Neural progenitor cell (in vitro differentiated cells): ENCODE data around the gene TIGD3. TPM values are rescaled to one million over a fixed set of nuclear protein-coding genes. Genes with fewer than 3 reads are reported as not detected.
"Not testable (repeated sequence)": the region's sequence is repeated elsewhere in the genome, so short reads cannot be mapped to it uniquely, and the experiment has no call there.

Source experiments
- DNase-seq: peaks from one replicate; pipeline ENCODE4 v3.0.0-alpha.2; 2016; ENCODE audit warnings: low spot score
- H2AFZ ChIP-seq: fragments of 200-600 bp; sonication (generic); replicated peaks from 2 replicates; pipeline ENCODE4 v1.6.1; 2016; ENCODE audit warnings: antibody characterized with exemption
- H3F3A ChIP-seq: fragments of 200-600 bp; sonication (generic); 2 replicates; pipeline ENCODE4 v1.6.1; 2016; ENCODE audit warnings: antibody characterized with exemption, low read depth
- H3K27ac ChIP-seq: fragments of 200-600 bp; sonication (generic); 2 replicates; pipeline ENCODE4 v1.5.1; 2016; ENCODE audit warnings: mild to moderate bottlenecking
- H3K27me3 ChIP-seq: fragments of 200-600 bp; sonication (generic); 2 replicates; pipeline ENCODE4 v1.6.1; 2016; ENCODE audit warnings: mild to moderate bottlenecking, moderate library complexity
- H3K36me3 ChIP-seq: fragments of 200-600 bp; sonication (generic); 2 replicates; pipeline ENCODE4 v1.5.1; 2016
- H3K4me1 ChIP-seq: fragments of 200-600 bp; sonication (generic); 2 replicates; pipeline ENCODE4 v1.6.1; 2016; ENCODE audit warnings: mixed run types
- H3K4me2 ChIP-seq: fragments of 200-600 bp; sonication (generic); 2 replicates; pipeline ENCODE4 v1.6.1; 2016
- H3K4me3 ChIP-seq: fragments of 200-600 bp; sonication (generic); 2 replicates; pipeline ENCODE4 v1.5.1; 2016
- H3K79me2 ChIP-seq: fragments of 200-600 bp; sonication (generic); 2 replicates; pipeline ENCODE4 v1.6.1; 2016; ENCODE audit warnings: low read depth
- H3K9ac ChIP-seq: fragments of 200-600 bp; sonication (generic); 2 replicates; pipeline ENCODE4 v1.6.1; 2016
- H3K9me3 ChIP-seq: fragments of 200-600 bp; sonication (generic); 2 replicates; pipeline ENCODE4 v1.5.1; 2016; ENCODE audit warnings: low read depth
- H4K20me1 ChIP-seq: fragments of 200-600 bp; sonication (generic); 2 replicates; pipeline ENCODE4 v1.6.1; 2016; ENCODE audit warnings: low read depth
- H3K27ac Mint-ChIP-seq: 3 replicates; pipeline ENCODE4 v1.8.0; 2021; ENCODE audit warnings: mixed read lengths
- H3K27me3 Mint-ChIP-seq: 2 replicates; pipeline ENCODE4 v1.8.0; 2022; ENCODE audit warnings: low read depth, mild to moderate bottlenecking, inconsistent platforms, moderate library complexity, mixed read lengths; ENCODE audit not compliant: insufficient read depth
- H3K36me3 Mint-ChIP-seq: 3 replicates; pipeline ENCODE4 v1.8.0; 2021; ENCODE audit warnings: mixed read lengths
- H3K4me1 Mint-ChIP-seq: 3 replicates; pipeline ENCODE4 v1.8.0; 2021; ENCODE audit warnings: mixed read lengths
- H3K4me3 Mint-ChIP-seq: 3 replicates; pipeline ENCODE4 v1.8.0; 2021; ENCODE audit warnings: mild to moderate bottlenecking, moderate library complexity, mixed read lengths
- H3K9me3 Mint-ChIP-seq: 3 replicates; pipeline ENCODE4 v1.8.0; 2020; ENCODE audit warnings: mixed read lengths
- EZH2 ChIP-seq: fragments of 200-600 bp; sonication (generic); IDR thresholded peaks from 2 replicates; pipeline ENCODE4 v1.6.1; 2017; ENCODE audit warnings: antibody characterized with exemption, mild to moderate bottlenecking, moderate library complexity
- EZH2phosphoT487 ChIP-seq: fragments of 200-600 bp; sonication (generic); IDR thresholded peaks from 2 replicates; pipeline ENCODE4 v1.6.1; 2017; ENCODE audit warnings: antibody characterized with exemption
- total RNA-seq: library from RNA; depleted of rRNA; stranded (reverse); fragments of >200 nt; gene quantifications from 2 replicates; pipeline ENCODE4 v1.2.3, GENCODE V29; 2015; ENCODE audit warnings: low replicate concordance
- TF ChIP-seq, protein P1 (sequence below): fragments of 200-600 bp; sonication (generic); IDR thresholded peaks from 2 replicates; pipeline ENCODE4 v1.5.1; 2017; ENCODE audit warnings: antibody characterized with exemption, mild to moderate bottlenecking

The TIGD3 gene
- total RNA-seq, 1 donor from 2014 or later = 2.5 TPM

DNA sequence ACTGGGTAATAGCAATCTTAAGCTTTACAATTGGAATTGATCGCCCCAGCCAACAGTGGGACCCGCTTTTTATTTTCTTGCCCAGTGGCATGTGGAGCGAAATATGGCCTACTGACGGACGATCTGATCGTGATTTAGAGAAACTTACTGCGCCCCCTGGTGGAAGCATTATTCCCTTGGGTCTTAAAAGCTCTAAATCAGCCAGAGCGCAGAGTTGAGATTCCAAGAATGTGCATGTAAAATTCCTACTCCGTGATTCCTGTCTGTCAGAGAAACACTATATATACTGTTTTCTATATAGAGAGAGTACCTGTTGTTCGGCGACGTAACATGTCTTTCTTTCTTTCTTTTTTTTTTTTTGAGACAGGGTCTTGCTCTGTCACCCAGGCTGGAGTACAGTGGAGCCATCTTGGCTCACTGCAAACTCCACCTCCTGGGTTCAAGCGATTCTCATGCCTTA, 24.6 kb upstream of the TIGD3 start:
- Histone ChIP-seq H3K27me3 (peaks cover 7% of the 10 kb centered on the region), H3K9me3 (no peaks in the 10 kb centered on the region), H3K36me3 (no peaks in the 10 kb centered on the region), H3K4me2 (no peak overlapping the region), H3K9ac (no peak overlapping the region), H3K27ac (no peak overlapping the region), H2AFZ (no peak overlapping the region), H3F3A (peaks cover 22% of the 10 kb centered on the region), H3K79me2 (peaks cover 16% of the 10 kb centered on the region), H3K4me1 (no peaks in the 10 kb centered on the region), H4K20me1 (peaks cover 7% of the 10 kb centered on the region), H3K4me3 (no peak overlapping the region)
- H3K4me3 Mint-ChIP-seq = peak overlapping the region; percentile 10
- no peaks in the 10 kb centered on the region for H3K36me3 Mint-ChIP-seq
- peak; percentile 97 for DNase-seq
- TF ChIP-seq EZH2 (no peak), EZH2phosphoT487 (no peak)
- TF ChIP-seq, protein P1, sequence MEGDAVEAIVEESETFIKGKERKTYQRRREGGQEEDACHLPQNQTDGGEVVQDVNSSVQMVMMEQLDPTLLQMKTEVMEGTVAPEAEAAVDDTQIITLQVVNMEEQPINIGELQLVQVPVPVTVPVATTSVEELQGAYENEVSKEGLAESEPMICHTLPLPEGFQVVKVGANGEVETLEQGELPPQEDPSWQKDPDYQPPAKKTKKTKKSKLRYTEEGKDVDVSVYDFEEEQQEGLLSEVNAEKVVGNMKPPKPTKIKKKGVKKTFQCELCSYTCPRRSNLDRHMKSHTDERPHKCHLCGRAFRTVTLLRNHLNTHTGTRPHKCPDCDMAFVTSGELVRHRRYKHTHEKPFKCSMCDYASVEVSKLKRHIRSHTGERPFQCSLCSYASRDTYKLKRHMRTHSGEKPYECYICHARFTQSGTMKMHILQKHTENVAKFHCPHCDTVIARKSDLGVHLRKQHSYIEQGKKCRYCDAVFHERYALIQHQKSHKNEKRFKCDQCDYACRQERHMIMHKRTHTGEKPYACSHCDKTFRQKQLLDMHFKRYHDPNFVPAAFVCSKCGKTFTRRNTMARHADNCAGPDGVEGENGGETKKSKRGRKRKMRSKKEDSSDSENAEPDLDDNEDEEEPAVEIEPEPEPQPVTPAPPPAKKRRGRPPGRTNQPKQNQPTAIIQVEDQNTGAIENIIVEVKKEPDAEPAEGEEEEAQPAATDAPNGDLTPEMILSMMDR = peak; percentile 82
- peaks cover 12% of the 10 kb centered on the region for H3K4me1 Mint-ChIP-seq
- no peaks in the 10 kb centered on the region for H3K9me3 Mint-ChIP-seq
- H3K27ac Mint-ChIP-seq = no peak overlapping the region
- peaks cover 5% of the 10 kb centered on the region for H3K27me3 Mint-ChIP-seq

GRCh38 chr11:65330544-65330943, 24.0 kb upstream of the TIGD3 start:
- peaks cover 28% of the 10 kb centered on the region for H3F3A ChIP-seq
- H3K9me3 ChIP-seq = no peaks in the 10 kb centered on the region
- no peak overlapping the region for H3K9ac ChIP-seq
- no peak for DNase-seq
- no peaks in the 10 kb centered on the region for H3K9me3 Mint-ChIP-seq
- peaks cover 17% of the 10 kb centered on the region for H3K4me1 Mint-ChIP-seq
- peaks cover 4% of the 10 kb centered on the region for H3K4me1 ChIP-seq
- peaks cover 11% of the 10 kb centered on the region for H4K20me1 ChIP-seq
- H3K36me3 Mint-ChIP-seq = no peaks in the 10 kb centered on the region
- H2AFZ ChIP-seq = no peak overlapping the region
- peak overlapping the region; percentile 55 for H3K4me3 Mint-ChIP-seq
- H3K27me3 ChIP-seq = peaks cover 7% of the 10 kb centered on the region
- no peak overlapping the region for H3K4me2 ChIP-seq
- H3K27ac Mint-ChIP-seq = no peak overlapping the region
- no peaks in the 10 kb centered on the region for H3K36me3 ChIP-seq
- H3K4me3 ChIP-seq = no peak overlapping the region
- peaks cover 21% of the 10 kb centered on the region for H3K79me2 ChIP-seq
- no peak for TF ChIP-seq EZH2phosphoT487
- TF ChIP-seq, protein P1 = no peak
- TF ChIP-seq EZH2 = no peak
- peaks cover 5% of the 10 kb centered on the region for H3K27me3 Mint-ChIP-seq
- no peak overlapping the region for H3K27ac ChIP-seq

DNA sequence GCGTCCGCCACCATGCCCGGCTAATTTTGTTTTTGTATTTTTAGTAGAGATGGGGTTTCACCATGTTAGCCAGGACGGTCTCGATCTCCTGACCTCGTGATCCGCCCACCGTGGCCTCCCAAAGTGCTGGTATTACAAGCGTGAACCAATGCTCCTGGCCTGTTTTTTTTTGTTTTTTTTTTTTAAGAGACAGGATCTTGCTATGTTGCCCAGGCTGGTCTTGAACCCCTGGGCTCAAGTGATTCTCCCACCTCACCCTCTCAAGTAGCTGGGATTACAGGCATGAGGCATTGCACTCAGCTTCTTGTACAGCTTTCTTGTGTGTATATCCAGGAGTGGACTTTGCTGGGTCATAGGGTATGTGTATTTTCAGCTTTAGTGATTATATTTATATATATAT, 22.0 kb upstream of the TIGD3 start:
- H3K4me1 Mint-ChIP-seq = peaks cover 20% of the 10 kb centered on the region

DNA sequence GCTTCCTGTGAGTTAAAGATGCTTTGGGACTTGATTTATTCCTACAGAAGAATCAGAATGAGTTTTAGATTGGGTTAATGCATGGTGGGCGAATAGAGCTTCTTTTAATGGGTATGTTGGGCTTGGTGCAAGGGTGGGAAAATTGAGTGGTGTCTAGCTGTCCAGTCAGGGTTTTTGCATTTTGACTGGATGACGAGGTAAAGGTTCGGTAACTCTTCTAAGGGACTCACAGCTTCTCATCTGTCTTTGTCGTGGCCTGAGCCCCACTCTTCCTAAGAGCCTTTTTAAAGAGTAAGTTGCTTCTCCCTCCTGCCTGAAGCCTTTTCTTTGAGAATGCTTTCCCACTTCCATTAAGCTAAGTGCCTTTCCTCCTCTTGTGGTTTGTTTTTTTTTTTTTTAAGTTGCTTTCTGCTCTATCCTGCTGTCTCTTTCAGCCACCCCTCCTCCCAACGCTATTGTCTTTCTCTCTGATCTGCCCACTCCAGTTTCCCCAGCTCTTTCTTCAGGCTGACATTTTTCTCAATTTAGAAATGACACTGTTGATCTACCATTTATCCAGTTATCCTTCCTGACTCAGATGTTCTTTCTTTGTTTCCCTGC, 19.8 kb upstream of the TIGD3 start:
- Histone ChIP-seq H3K4me3 (peak overlapping the region; percentile 74), H3K36me3 (no peaks in the 10 kb centered on the region), H4K20me1 (peaks cover 50% of the 10 kb centered on the region), H3K4me1 (peaks cover 5% of the 10 kb centered on the region), H2AFZ (no peak overlapping the region), H3K4me2 (peak overlapping the region; percentile 85), H3K27ac (peak overlapping the region; percentile 18), H3F3A (peaks cover 25% of the 10 kb centered on the region), H3K79me2 (peaks cover 64% of the 10 kb centered on the region), H3K27me3 (peaks cover under 1% of the 10 kb centered on the region), H3K9me3 (no peaks in the 10 kb centered on the region), H3K9ac (peak overlapping the region; percentile 63)
- Mint-ChIP-seq H3K9me3 (no peaks in the 10 kb centered on the region), H3K4me3 (peak overlapping the region; percentile 93), H3K27ac (peak overlapping the region; percentile 40), H3K36me3 (peaks cover 4% of the 10 kb centered on the region), H3K27me3 (peaks cover 6% of the 10 kb centered on the region), H3K4me1 (peaks cover 22% of the 10 kb centered on the region)
- peak; percentile 26 for DNase-seq
- no peak for TF ChIP-seq EZH2phosphoT487
- TF ChIP-seq, protein P1 = no peak
- no peak for TF ChIP-seq EZH2

More for the DNA sequence above, 22.0 kb upstream of the TIGD3 start:
- Histone ChIP-seq H3F3A (peaks cover 28% of the 10 kb centered on the region), H3K79me2 (peaks cover 42% of the 10 kb centered on the region), H4K20me1 (peaks cover 27% of the 10 kb centered on the region)
- H3K4me1 ChIP-seq, H3K9me3 ChIP-seq, H3K4me3 ChIP-seq, H3K36me3 ChIP-seq, H2AFZ ChIP-seq, H3K4me3 Mint-ChIP-seq, H3K9ac ChIP-seq, H3K9me3 Mint-ChIP-seq, H3K4me2 ChIP-seq, H3K36me3 Mint-ChIP-seq, H3K27ac ChIP-seq, DNase-seq, H3K27me3 Mint-ChIP-seq, H3K27ac Mint-ChIP-seq, H3K27me3 ChIP-seq: not testable (repeated sequence)
